IMR-90 (cell line): Measurements from ENCODE around the gene LZTFL1. TPM values are rescaled to one million over a fixed set of nuclear protein-coding genes. Genes with fewer than 3 reads are reported as not detected.

Source experiments
- polyA plus RNA-seq, 3 experiments: library from polyadenylated mRNA; depleted of rRNA; stranded (reverse); fragments of >200 nt; gene quantifications; 2 replicates each; pipeline ENCODE4 v1.2.3, GENCODE V29; 2012; ENCODE audit warnings: low replicate concordance in 1 of 3
- total RNA-seq: library from RNA; depleted of rRNA; stranded (reverse); fragments of >200 nt; gene quantifications from 2 replicates; pipeline ENCODE4 v1.2.3, GENCODE V29; 2012; rRNA removed

Gene LZTFL1
- total and polyA plus RNA-seq, 2 of the 4 experiments (the other 2 are of a cell fraction): 10.3 to 10.4 TPM

Other genes with a start within 250 kb of the LZTFL1 start
- 21.5 and 22.5 TPM in 2 replicates for gene LIMD1, start 247.4 kb downstream of the LZTFL1 start, total RNA-seq
- gene LIMD1, start 247.4 kb downstream of the LZTFL1 start, polyA plus RNA-seq (2012; rRNA removed): 20.5 and 20.9 TPM in 2 replicates
- gene SACM1L, start 152.7 kb downstream of the LZTFL1 start, total RNA-seq: 40.9 and 44.2 TPM in 2 replicates
- 12.8 and 19.0 TPM in 2 replicates for gene SACM1L, start 152.7 kb downstream of the LZTFL1 start, polyA plus RNA-seq (2012; rRNA removed)
- gene SLC6A20, start 45.6 kb downstream of the LZTFL1 start, total RNA-seq: not detected in 2 replicates
- gene SLC6A20, start 45.6 kb downstream of the LZTFL1 start, polyA plus RNA-seq (2012; rRNA removed): not detected in 2 replicates
- gene CCR9, start 44.4 kb upstream of the LZTFL1 start, total RNA-seq: not detected in 2 replicates
- not detected in 2 replicates for gene CCR9, start 44.4 kb upstream of the LZTFL1 start, polyA plus RNA-seq (2012; rRNA removed)
- under 0.01 TPM in 1 of 2 replicates, not detected in the other for gene CXCR6, start 101.3 kb upstream of the LZTFL1 start, total RNA-seq
- gene CXCR6, start 101.3 kb upstream of the LZTFL1 start, polyA plus RNA-seq (2012; rRNA removed): not detected in 2 replicates
- gene FYCO1, start 153.7 kb upstream of the LZTFL1 start, total RNA-seq: 16.1 and 20.1 TPM in 2 replicates
- gene FYCO1, start 153.7 kb upstream of the LZTFL1 start, polyA plus RNA-seq (2012; rRNA removed): 12.0 and 13.7 TPM in 2 replicates
- not detected in 2 replicates for gene XCR1, start 185.4 kb upstream of the LZTFL1 start, total RNA-seq
- not detected in 2 replicates for gene XCR1, start 185.4 kb upstream of the LZTFL1 start, polyA plus RNA-seq (2012; rRNA removed)